Measurements from ENCODE around the gene NAV3.

GRCh38 chr12:78099806-78100205 is 269.1 kb downstream of the NAV3 start:
- TF ChIP-seq POLR2AphosphoS5 (IDR thresholded peaks at IDR 0.05; ENCODE audit: low read depth, low read length) (no peak), CTCF (IDR thresholded peaks at IDR 0.05) (no peak), SIN3A (IDR thresholded peaks at IDR 0.05; ENCODE audit: borderline replicate concordance, insufficient read depth, low read depth, low read length) (no peak), REST (IDR thresholded peaks at IDR 0.05; ENCODE audit: insufficient read depth in 1 of 2, low read depth in 2 of 2, low read length in 1 of 2) (no peak), TCF7L2 (IDR thresholded peaks at IDR 0.05; ENCODE audit: low read depth, low read length) (no peak)
